ENCODE measurements around the gene ZNF506.
"Not testable (repeated sequence)": the region's sequence is repeated elsewhere in the genome, so short reads cannot be mapped to it uniquely, and the experiment has no call there.

The ZNF506 gene

DNA sequence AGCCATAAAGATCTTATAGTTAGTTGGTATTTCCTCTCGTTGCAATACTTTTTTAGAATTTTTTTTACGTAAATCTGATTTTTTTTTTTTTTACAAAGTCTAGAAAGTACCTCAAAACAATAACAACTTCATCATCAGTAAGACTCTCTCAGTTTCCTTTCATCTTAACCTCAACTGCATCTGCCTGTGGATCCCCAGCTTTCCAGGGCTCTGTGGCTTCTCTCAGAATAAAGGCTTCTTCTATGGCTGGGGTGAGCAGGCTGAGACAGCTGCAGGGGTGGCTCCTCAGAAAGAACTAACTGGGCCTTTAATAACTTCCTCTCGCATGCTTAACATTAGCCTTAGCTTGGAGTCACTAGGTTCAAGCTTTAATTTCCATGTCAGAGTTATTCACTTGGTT, 4.2 kb downstream of the ZNF506 start:
- in situ Hi-C loops (cut with MboI; ENCODE audit: low sequenced_read_pairs, unreplicated experiment) = no loop called here
- no peak for DNase-seq (ENCODE audit: low spot score)
- TF ChIP-seq CTCF (IDR thresholded peaks at IDR 0.05; ENCODE audit: borderline replicate concordance, control extremely low read depth, extremely low read depth, insufficient read depth, missing control alignments) = no peak

- no peak for DNase-seq (ENCODE audit: low spot score)
- in situ Hi-C loops (cut with MboI; ENCODE audit: low sequenced_read_pairs, unreplicated experiment) = no loop called here
- TF ChIP-seq CTCF (IDR thresholded peaks at IDR 0.05; ENCODE audit: borderline replicate concordance, control extremely low read depth, extremely low read depth, insufficient read depth, missing control alignments) = no peak
These were observed 4.9 kb downstream of the ZNF506 start for GRCh38 chr19:19816679-19817078.

DNA sequence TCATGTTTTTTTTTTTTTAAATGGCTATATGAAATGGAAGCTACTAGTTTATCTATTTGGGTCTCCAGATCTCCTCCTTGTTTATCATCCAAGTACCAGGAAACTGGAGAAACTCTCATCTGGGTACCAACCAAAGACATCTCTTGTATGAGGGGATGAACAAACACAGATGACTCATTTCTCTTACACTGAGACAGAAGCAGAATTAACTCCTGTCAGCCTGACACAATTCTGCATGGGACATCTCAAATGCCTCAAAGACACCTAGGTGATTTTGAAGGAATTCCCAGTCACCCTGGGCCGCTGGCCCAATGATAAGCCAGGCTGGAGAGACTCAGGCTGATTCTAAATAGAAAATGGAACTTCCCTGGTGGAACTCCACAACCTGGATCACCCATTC, 9.6 kb downstream of the ZNF506 start:
- DNase-seq (ENCODE audit: low spot score); in situ Hi-C loops (cut with MboI; ENCODE audit: low sequenced_read_pairs, unreplicated experiment): not testable (repeated sequence)

DNA sequence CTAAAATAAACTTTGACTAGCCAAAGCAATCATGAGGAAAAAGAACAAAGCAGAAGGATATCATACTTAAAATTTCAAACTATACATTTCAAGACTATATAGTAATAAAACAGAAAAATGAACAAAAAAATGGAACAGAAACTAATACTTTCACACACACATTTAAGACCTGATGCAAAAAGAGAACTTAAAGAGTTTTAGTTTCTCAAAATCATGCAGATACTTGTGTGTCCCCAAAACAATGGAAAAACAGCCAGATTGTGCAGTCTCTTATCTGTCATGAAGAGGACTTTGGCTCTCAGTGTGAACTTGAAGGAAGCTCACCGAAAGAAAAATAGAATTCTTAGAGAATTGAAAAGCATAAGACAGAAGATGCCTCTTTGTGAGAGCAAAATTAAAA, 16.1 kb downstream of the ZNF506 start:
- in situ Hi-C loops (cut with MboI; ENCODE audit: low sequenced_read_pairs, unreplicated experiment) = no loop called here
- DNase-seq (ENCODE audit: low spot score) = no peak
- no peak for TF ChIP-seq CTCF (IDR thresholded peaks at IDR 0.05; ENCODE audit: borderline replicate concordance, control extremely low read depth, extremely low read depth, insufficient read depth, missing control alignments)

DNA sequence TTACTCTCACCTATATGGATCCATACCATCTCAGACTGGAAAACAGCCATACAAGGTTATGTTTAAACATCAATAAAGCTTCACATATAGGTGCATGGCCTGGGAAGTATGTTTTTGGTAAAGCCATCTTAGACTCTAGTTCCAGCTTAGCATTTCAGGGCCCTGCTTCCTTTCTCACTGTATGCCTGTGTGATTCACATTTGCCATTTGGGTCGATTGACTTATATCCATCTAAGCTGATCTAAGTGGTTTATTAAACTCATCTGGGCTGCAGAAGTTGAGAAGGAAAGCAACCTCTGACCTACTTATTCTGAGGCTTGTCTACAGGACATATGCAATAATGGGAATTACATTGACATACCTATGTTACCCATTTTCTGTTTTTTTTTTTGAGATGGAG, 33.5 kb downstream of the ZNF506 start:
- in situ Hi-C loops (cut with MboI; ENCODE audit: low sequenced_read_pairs, unreplicated experiment) = no loop called here
- no peak for DNase-seq (ENCODE audit: low spot score)
- no peak for TF ChIP-seq CTCF (IDR thresholded peaks at IDR 0.05; ENCODE audit: borderline replicate concordance, control extremely low read depth, extremely low read depth, insufficient read depth, missing control alignments)

- DNase-seq (ENCODE audit: low spot score); in situ Hi-C loops (cut with MboI; ENCODE audit: low sequenced_read_pairs, unreplicated experiment): not testable (repeated sequence)
These were observed 36.1 kb downstream of the ZNF506 start for GRCh38 chr19:19785476-19785875.

- in situ Hi-C loops (cut with MboI; ENCODE audit: low sequenced_read_pairs, unreplicated experiment) = no loop called here
These were observed 38.8 kb downstream of the ZNF506 start for GRCh38 chr19:19782783-19783182.

GRCh38 chr19:19781791-19782190, 39.8 kb downstream of the ZNF506 start:
- in situ Hi-C loops (cut with MboI; ENCODE audit: low sequenced_read_pairs, unreplicated experiment); DNase-seq (ENCODE audit: low spot score): not testable (repeated sequence)

More at GRCh38 chr19:19782783-19783182, 38.8 kb downstream of the ZNF506 start:
- DNase-seq (ENCODE audit: low spot score) = no peak
- TF ChIP-seq CTCF (IDR thresholded peaks at IDR 0.05; ENCODE audit: borderline replicate concordance, control extremely low read depth, extremely low read depth, insufficient read depth, missing control alignments) = no peak

Data from GM13976 (cell line).